Neutrophil (primary cell): ENCODE results near the gene GOLGA5.

Experiments used
- H3K27ac ChIP-seq: fragments of 200-600 bp; sonication (generic); 2 replicates; pipeline ENCODE4 v1.5.1; 2016; ENCODE audit warnings: mild to moderate bottlenecking, moderate library complexity
- H3K27me3 ChIP-seq: fragments of 200-600 bp; sonication (generic); 2 replicates; pipeline ENCODE4 v1.6.0; 2016; ENCODE audit warnings: mild to moderate bottlenecking
- H3K36me3 ChIP-seq: fragments of 200-600 bp; sonication (generic); 2 replicates; pipeline ENCODE4 v1.5.1; 2017
- H3K4me1 ChIP-seq, 2 experiments: fragments of 200-600 bp in 1 of 2; sonication (generic) in 1 of 2; 1 replicate in 1 of 2; 2 replicates in 1 of 2; pipeline versions ENCODE4 v1.5.1 to v1.6.1; 2013 to 2016; ENCODE audit warnings: low read depth in 1 of 2, low read length in 1 of 2, mild to moderate bottlenecking in 1 of 2, moderate library complexity in 1 of 2; ENCODE audit not compliant: control insufficient read depth in 1 of 2, insufficient read depth in 1 of 2
- H3K4me3 ChIP-seq, 2 experiments: fragments of 200-600 bp in 1 of 2; sonication (generic) in 1 of 2; 1 replicate in 1 of 2; 2 replicates in 1 of 2; pipeline ENCODE4 v1.5.1; 2013 to 2016; ENCODE audit warnings: low read depth in 1 of 2, low read length in 1 of 2, mild to moderate bottlenecking in 1 of 2, moderate library complexity in 1 of 2
- H3K9me3 ChIP-seq: fragments of 200-600 bp; sonication (generic); 2 replicates; pipeline ENCODE4 v1.5.1; 2016
- CTCF ChIP-seq: fragments of 200-600 bp; sonication (generic); IDR thresholded peaks from 2 replicates; pipeline ENCODE4 v1.5.1; 2016; ENCODE audit warnings: antibody characterized with exemption

Gene GOLGA5

GRCh38 chr14:92785667-92786426 is 8.3 kb upstream of the GOLGA5 start:
- Histone ChIP-seq H3K27ac (no peak overlapping the region), H3K9me3 (peaks cover 9% of the 10 kb centered on the region), H3K36me3 (no peaks in the 10 kb centered on the region), H3K4me1 (no peaks in the 10 kb centered on the region), H3K27me3 (no peaks in the 10 kb centered on the region), H3K4me3 (no peak overlapping the region)
- no peak for TF ChIP-seq CTCF

GRCh38 chr14:92786427-92786756 is 7.7 kb upstream of the GOLGA5 start:
- Histone ChIP-seq H3K27ac (no peak overlapping the region), H3K9me3 (peaks cover 9% of the 10 kb centered on the region), H3K36me3 (no peaks in the 10 kb centered on the region), H3K4me1 (no peaks in the 10 kb centered on the region), H3K4me3 (no peak overlapping the region), H3K27me3 (no peaks in the 10 kb centered on the region)
- TF ChIP-seq CTCF = no peak

GRCh38 chr14:92787554-92787953 is 6.6 kb upstream of the GOLGA5 start:
- Histone ChIP-seq H3K4me1 (no peaks in the 10 kb centered on the region), H3K9me3 (peaks cover 9% of the 10 kb centered on the region), H3K4me3 (no peak overlapping the region), H3K27me3 (no peaks in the 10 kb centered on the region), H3K27ac (no peak overlapping the region), H3K36me3 (no peaks in the 10 kb centered on the region)
- no peak for TF ChIP-seq CTCF

- TF ChIP-seq CTCF = no peak
- no peaks in the 10 kb centered on the region for H3K36me3 ChIP-seq
- H3K4me3 ChIP-seq = no peak overlapping the region
- H3K27me3 ChIP-seq = no peaks in the 10 kb centered on the region
- peaks cover 9% of the 10 kb centered on the region for H3K9me3 ChIP-seq
- H3K27ac ChIP-seq = no peak overlapping the region
- H3K4me1 ChIP-seq = peaks cover 9 to 11% of the 10 kb centered on the region in 2 experiments
These were observed 4.5 kb upstream of the GOLGA5 start for GRCh38 chr14:92789457-92790089.

- H3K4me1 ChIP-seq = peaks cover 20 to 25% of the 10 kb centered on the region in 2 experiments
- H3K9me3 ChIP-seq = peaks cover 9% of the 10 kb centered on the region
- H3K27me3 ChIP-seq = no peaks in the 10 kb centered on the region
- no peak for TF ChIP-seq CTCF
- no peak overlapping the region for H3K4me3 ChIP-seq
- H3K27ac ChIP-seq = no peak overlapping the region
- peaks cover 7% of the 10 kb centered on the region for H3K36me3 ChIP-seq
These were observed 1.2 kb upstream of the GOLGA5 start for GRCh38 chr14:92792885-92793284.
